Raji (cell line): Measurements from ENCODE around the gene MROH2A.

Experiments used
- POLR2A ChIP-seq: IDR thresholded peaks from 2 replicates; pipeline ENCODE4 v1.6.1; 2011; ENCODE audit warnings: low read depth, low read length, control low read depth; ENCODE audit not compliant: insufficient read depth

MROH2A gene

GRCh38 chr2:233811732-233812131 lies 33.6 kb downstream of the MROH2A start:
- no peak for TF ChIP-seq POLR2A

DNA sequence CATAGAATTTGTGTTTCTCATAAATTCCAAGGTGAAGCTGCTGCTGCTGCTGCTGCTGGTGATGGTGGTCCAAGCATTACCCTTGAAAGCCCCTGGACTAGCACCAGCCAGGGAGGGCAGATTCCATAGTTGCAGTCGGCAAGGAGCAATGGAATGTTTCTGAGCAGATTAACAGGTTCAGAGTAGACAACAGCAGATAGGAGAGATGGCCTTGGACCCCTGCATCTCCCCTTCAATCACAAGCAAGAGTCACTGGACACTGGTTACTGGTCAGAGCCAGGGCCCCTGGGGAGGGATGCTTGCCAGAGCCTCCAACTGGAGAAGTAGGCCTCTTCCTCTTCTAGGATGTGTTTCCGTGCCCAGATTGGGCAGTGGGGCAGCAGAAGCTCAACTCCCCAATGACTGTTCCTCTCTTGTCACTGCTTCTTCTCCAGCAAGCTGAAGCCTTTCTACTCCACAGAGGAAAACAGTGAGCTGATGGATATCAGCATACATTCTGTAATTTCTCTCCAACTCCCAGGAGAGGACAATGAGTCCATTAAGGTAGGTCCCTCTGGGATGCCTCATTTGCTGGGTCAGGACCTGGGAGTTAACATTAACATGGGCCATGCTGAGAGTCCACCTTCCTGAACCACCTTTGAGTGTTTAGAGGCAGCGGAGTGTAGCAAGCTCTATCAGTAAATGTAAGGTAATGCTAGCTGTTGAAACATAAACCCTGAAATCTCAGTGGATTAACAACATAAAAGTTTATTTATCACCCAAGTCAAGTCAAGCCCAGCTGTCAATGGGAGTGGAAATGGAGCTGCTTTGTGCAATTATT lies 35.3 kb downstream of the MROH2A start:
- no peak for TF ChIP-seq POLR2A

- no peak for TF ChIP-seq POLR2A
These were observed 36.1 kb downstream of the MROH2A start for GRCh38 chr2:233814056-233814835.

DNA sequence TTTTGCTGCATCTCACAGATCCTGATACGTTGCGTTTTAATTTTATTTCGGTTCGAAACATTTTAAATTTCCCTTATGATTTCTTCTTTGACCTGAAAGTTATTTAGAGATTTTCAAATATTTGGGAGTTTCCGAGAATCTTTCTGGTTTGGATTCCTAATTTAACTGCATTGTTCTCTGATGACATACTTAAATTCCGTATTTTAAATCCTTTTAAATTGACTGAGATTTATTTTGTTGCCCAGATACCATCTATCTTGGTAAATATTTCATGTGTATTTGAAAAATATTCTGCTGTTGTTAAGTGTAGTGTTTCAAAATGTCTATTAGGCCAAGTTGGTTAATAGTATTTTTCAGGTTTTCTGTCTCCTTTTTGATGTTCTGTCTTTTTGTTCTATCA lies 37.7 kb downstream of the MROH2A start:
- no peak for TF ChIP-seq POLR2A

DNA sequence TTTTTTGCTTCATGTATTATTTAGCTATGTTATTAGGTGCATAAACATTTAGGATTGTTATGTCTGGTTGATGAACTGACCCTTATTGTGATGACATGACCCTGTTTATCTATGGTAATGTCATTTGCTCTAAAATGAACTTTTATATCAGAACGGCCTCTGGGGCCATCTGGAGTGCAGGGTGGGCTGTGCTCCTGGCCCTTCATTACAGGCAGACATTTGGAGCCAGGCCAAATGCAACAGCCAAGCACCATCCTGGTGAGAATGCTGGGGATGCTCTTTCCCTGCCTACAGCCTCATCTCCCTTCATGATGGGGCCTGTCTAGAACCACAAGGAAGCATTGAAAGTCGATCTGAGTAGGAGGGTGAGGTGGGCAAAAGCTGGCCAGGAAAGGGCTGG lies 38.2 kb downstream of the MROH2A start:
- TF ChIP-seq POLR2A = no peak

- TF ChIP-seq POLR2A = no peak
These were observed 38.6 kb downstream of the MROH2A start for GRCh38 chr2:233816771-233817170.

- TF ChIP-seq POLR2A = no peak
These were observed 39.3 kb downstream of the MROH2A start for GRCh38 chr2:233817361-233817911.

- TF ChIP-seq POLR2A = no peak
These were observed 40.0 kb downstream of the MROH2A start for GRCh38 chr2:233817995-233818638.

GRCh38 chr2:233818639-233819621 lies 40.8 kb downstream of the MROH2A start:
- no peak for TF ChIP-seq POLR2A

DNA sequence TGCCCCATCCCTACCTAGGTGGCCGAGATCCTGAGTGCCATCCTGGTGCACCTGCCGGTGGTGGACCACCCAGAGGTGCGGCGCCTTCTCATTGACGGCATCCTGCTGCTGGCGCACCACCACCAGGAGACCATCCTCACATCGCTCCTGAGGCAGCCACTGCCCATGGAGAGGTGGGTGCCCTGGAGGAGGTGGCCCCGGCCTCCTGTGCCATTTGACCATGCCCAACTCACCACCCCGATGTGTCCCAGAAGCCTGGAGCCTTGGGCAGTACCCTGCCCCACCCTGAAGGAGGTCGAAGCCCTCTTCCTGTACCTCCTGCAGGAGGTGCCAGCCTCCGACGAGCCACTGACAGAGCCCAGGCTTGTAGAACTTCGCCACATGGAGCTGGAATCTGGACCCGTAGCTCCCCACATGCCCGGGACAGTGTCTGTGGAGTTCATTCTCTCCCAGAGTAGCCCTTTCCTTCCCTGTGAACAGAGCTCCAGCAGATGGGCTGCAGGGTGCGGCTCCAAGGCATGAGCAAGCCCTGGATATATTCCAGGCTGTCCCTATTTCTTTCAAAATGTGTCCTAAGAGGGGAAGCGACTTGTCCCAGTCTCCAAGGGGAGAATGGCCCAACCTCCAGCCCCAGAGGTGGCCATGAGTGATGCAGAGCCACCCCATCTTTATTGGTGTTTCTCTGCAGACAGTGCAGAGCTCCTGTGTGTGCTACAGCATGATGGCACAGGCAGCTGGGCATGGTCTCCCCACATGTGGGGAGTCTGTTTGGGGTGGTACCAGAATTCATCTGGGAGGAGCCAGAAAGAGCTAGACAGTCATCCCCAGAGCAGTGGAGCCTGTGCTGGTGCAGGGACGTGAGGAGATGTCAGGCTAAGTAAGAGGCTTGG lies 42.0 kb downstream of the MROH2A start:
- no peak for TF ChIP-seq POLR2A

- TF ChIP-seq POLR2A = no peak
These were observed 42.6 kb downstream of the MROH2A start for GRCh38 chr2:233820774-233821105.

DNA sequence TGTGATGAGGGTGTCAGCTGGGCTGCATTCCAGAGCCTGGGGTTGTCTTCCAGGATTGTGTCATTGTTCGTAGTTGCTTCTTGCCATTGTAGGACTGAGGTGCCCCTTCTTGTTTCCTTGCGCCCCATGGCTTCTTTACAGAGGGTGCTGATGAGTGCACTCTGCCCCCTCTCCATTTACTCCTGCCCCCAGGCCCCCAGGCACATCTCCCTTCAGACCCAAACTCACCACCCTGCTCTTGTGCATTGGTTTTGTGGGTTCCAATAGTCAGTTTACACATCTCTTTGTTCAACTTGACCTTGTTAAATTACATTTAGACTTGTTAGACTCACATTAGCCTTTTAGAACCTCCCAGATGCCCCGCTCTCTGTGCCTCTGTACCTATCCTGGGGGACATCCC lies 43.1 kb downstream of the MROH2A start:
- no peak for TF ChIP-seq POLR2A

DNA sequence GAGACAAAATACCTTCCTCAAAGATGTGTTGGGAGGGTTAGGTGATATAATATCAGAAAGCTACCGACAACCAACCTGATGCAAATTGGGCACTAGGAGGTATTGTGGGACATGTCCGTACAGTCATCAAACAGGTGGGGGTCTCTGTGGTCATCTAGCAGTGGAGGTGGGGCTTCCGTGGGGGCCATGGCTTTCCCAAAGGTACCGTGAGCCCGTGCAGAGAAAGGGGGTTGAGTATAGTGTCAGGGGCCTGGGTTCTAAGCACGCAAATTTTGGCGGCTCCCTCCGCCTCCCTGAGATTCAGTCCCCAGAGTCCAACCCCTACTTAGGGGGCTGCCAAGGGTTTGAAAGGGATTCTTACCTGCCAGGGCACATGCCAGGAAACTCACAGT lies 43.6 kb downstream of the MROH2A start:
- TF ChIP-seq POLR2A = no peak

GRCh38 chr2:233822101-233822771 lies 44.1 kb downstream of the MROH2A start:
- no peak for TF ChIP-seq POLR2A
